ENCODE measurements around the gene MAPK1.
A peak's percentile ranks its signal among the peaks of the same experiment; 100 is the strongest.
"Not testable (repeated sequence)": the region's sequence is repeated elsewhere in the genome, so short reads cannot be mapped to it uniquely, and the experiment has no call there.

The MAPK1 gene

GRCh38 chr22:21882754-21883333 lies 15.4 kb upstream of the MAPK1 start:
- DNase-seq (ENCODE audit: low read depth in 2 of 3, low spot score in 2 of 3), result not testable (repeated sequence)

DNA sequence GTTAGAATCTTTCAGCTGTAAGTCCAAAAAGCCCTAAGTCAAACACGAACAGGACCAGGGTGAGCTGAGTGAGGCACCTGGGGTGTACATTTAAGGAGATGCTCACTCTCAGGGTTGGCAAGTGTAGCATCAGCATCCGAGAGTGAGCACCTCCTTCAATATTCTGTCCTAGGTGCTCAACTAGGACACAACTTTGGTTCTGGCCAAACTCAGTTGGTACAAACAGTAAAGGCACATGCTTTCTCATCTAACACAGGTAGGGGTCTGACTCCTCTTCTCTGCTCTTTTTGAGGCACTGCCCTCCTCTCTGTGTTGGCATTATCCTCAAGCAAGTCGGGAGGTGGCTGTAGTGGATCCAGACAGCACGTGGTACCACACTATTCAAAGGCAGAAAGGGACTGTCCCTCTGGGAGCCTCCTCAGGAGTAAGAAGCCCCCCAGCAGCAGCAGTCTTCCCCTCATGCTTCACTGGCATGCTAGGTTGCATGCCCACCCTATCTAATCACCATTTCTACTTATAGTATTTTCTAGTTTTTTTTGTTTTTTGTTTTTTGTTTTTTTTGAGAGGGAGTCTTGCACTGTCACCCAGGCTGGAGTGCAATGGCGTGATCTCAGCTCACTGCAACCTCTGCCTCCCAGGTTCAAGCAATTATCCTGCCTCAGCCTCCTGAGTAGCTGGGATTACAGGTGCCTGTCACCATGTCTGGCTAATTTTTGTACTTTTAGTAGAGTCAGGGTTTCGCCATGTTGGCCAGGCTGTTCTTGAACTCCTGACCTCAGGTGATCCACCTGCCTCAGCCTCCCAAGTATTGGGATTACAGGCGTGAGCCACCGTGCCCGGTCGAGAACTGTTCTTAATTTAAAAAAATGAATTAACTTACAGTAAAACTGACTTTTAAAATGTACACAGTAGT lies 14.7 kb upstream of the MAPK1 start:
- DNase-seq (ENCODE audit: low read depth in 2 of 3, low spot score in 2 of 3), result no peak

DNA sequence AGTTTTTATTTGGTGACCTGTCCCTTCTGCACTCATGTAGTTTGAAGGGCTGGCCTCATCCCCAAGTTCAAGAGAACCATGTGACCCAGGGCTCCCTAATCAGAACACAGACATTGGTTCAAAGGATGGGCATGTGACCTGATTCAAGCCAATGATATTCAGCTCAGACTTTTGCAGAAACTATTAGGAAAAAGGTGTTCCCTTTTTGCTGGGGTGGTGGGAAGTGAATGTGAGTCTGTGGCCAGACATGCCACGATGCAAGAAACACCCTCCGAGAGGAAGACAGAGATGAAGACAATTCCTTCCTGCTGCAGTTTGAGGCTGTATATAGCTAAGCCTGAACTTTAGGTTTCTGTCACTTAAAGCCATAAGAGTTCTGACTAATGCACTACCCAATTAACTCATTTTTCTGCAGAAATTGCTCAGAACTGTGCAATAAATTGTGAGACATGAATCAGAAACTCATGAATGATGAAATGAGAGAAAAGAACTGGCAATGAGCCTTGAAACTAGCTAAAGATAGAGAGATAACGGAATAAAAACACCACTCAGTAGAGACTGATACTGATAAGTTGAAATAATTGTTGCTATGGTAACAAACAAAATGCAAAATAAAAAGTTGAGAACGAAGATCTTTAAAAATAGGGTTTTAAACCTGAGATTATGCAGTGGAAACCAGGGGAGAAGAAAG lies 9.2 kb upstream of the MAPK1 start:
- peak in 2 of 3 experiments; percentile 11 to 18 for DNase-seq (ENCODE audit: low read depth in 2 of 3, low spot score in 2 of 3)

DNA sequence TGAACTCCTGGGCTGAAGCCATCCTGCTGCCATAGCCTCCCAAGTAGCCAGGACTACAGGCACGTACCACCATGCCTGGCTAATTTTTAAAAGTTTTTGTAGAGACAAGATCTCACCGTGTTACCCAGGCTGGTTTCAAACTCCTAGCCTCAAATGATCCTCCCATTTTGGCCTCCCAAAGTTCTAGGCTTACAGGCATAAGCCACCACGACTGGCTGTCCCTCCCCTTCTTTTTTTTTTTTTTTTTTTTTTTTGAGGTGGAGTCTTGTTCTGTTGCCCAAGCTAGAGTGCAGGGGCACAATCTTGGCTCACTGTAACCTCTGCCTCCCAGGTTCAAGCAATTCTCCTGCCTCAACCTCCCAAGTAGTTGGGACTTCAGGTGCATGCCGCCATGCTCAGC lies 7.5 kb upstream of the MAPK1 start:
- DNase-seq (ENCODE audit: low read depth in 2 of 3, low spot score in 2 of 3), result not testable (repeated sequence)

DNA sequence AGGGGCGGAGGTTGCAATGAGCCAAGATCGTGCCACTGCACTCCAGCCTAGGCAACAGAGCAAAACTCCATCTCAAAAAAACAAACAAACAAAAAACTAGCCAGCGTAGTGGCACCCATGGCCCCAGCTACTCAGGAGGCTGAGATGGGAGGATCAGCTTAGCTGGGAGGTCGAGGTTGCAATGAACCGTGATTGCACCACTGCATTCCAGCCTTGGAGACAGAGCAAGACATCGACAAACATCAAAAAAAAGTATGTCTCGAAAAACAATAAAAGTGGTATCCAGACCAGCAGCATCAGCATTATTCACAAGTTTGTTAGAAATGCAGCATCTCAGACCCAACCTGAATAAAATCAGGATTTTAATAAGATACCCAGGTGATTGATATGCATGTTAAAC lies 6.2 kb upstream of the MAPK1 start:
- DNase-seq (ENCODE audit: low read depth in 2 of 3, low spot score in 2 of 3), result no peak

GRCh38 chr22:21872741-21873140 lies 5.3 kb upstream of the MAPK1 start:
- DNase-seq (ENCODE audit: low read depth in 2 of 3, low spot score in 2 of 3), result not testable (repeated sequence)

GRCh38 chr22:21868651-21869050 lies 1.2 kb upstream of the MAPK1 start:
- no peak for DNase-seq (ENCODE audit: low read depth in 2 of 3, low spot score in 2 of 3)

GRCh38 chr22:21866833-21867527 lies 465 bp downstream of the MAPK1 start:
- DNase-seq (ENCODE audit: low read depth in 2 of 3, low spot score in 2 of 3), result peak in 1 of 3 experiments; percentile 7

DNA sequence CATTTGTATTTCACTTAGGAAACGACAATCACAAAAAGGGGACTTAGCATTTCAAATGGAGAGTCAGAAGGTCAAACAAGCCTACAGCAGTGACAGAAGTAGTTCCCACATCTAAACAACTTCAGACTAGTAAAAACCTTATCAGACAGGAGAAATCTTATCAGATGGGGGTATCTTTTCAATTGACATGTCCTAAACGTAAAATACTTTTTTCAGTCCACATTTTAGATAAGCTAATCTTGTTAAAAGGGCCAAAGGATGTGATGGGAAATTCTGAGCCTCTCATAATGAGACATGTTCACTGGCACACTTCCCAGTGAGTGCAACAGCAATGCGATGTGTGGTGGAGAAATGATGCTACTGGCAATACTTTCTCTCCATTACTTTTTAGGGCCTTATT lies 2.4 kb downstream of the MAPK1 start:
- DNase-seq (ENCODE audit: low read depth in 2 of 3, low spot score in 2 of 3), result no peak

DNA sequence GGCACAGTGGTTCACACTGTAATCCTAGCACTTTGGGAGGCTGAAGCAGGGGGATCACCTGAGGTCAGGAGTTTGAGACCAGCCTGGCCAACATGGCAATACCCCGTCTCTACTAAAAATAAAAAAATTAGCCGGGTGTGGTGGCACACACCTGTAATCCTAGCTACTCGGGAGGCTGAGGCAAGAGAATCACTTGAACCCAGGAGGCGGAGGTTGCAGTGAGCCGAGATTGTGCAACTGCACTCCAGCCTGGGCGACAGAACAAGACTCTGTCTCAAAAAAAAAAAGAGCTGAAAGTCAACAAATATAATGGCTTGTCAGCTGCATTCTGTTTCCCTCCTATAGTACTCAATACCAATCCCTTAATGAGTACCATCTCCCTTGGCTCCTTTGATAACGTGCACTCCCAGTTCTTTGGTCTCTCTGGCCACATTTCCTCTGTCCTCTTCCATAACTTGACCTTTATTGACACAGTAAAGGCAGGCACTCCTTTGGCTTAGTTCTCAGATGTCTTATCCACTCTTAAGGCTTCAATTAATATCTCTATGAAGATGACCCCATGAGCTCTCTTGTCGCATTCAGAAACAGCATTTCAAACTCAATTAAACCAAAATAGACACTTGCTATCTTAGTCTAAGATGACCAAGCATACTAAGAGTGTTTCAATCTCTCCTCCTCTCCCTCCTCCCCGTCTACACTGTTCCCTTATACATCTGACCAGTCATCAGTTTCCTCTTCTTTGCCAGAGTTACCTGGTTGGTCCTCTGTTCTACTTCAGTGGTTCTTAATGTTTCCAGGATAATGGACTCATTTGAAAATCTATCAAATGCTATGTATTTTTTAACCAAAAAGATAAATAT lies 4.8 kb downstream of the MAPK1 start:
- DNase-seq (ENCODE audit: low read depth in 2 of 3, low spot score in 2 of 3), result no peak

GRCh38 chr22:21861851-21862250 lies 5.6 kb downstream of the MAPK1 start:
- DNase-seq (ENCODE audit: low read depth in 2 of 3, low spot score in 2 of 3), result no peak

DNA sequence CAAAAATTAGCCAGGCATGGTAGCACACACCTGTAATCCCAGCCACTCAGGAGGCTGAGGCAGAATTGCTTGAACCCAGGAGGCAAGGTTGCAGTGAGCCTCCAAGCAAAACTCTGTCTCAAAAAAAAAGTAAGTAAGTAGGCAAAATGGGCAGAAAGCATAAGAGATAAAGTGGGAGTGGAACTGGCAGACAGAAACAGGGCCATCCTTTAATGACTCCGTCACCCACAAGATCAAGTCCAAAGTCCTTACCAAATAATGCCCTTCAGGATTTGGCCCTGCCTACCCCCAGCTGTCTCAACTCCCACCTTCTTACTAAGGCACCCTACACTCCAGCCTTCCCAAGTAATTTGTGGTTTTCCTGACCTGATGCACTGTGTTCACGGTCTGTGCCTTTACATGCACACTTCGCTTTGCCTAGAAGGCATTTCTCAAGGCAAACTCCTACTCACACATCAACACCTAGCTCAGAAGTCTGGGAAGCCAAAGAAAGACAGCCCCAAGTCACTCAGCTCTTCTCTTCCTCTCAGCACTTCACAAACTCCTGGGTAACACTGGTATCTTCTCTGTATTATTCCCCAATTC lies 6.1 kb downstream of the MAPK1 start:
- no peak for DNase-seq (ENCODE audit: low read depth in 2 of 3, low spot score in 2 of 3)

DNA sequence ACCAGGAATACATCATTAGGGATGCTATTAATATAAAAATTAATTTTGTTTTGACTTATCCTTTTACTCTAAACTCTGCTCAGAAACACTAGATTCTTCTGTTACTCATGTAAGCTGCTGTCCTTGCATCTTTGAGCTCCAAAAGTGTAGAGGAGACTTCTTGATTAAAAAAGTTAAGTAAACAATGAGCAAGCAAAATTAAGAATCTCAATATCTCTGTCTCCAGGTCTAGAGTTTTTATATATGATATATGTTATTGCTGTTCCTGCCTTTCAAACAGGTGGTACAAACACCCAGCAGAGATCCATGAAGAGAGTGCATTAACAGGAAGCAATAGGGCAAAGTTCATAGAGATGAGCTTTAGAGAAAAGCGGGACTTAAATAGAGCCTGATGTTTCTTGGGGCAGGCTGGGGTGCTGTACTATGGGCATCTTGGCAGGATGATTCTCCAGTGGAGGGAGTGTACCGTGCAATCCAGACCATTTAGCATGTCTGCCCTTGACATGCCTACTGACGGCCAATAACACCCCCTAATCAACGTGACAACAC lies 6.9 kb downstream of the MAPK1 start:
- no peak for DNase-seq (ENCODE audit: low read depth in 2 of 3, low spot score in 2 of 3)

DNA sequence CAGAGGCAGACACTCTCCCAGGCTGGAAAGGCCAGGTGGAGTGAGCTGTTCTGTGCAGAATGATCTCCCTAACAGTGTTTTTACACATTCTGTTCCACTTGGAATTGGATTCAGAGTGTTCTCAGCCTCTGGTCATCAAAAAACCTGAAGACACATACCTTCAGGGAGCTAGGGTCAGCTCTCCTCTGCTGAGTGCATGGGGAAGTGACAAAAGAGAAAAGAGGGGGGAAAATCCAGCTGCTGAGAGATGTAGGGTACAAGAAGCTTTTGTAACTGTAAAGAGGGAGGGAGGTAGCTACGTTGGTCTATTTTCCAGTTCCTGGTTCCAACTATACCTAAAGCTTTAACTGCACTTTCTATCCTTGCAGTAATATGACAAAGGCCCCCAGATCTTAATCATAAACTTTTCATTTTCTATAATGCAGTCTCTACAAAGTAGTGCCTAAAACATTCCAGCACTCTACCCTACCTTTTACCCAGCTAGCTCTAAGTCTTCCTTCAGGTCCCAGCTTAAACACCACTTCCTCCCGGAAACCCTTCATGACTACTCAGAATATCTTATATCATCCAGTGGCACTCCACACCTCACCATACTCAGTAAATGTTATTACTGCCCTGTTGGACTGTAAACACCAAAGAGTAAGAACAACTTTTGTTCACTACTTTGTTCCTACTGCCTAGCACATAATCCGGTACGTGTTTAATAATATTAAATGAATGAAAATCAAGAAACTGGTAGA lies 9.2 kb downstream of the MAPK1 start:
- no peak for DNase-seq (ENCODE audit: low read depth in 2 of 3, low spot score in 2 of 3)

GRCh38 chr22:21857481-21857914 lies 9.9 kb downstream of the MAPK1 start:
- no peak for DNase-seq (ENCODE audit: low read depth in 2 of 3, low spot score in 2 of 3)

GRCh38 chr22:21856868-21857267 lies 10.6 kb downstream of the MAPK1 start:
- no peak for DNase-seq (ENCODE audit: low read depth in 2 of 3, low spot score in 2 of 3)

GRCh38 chr22:21856197-21856596 lies 11.2 kb downstream of the MAPK1 start:
- no peak for DNase-seq (ENCODE audit: low read depth in 2 of 3, low spot score in 2 of 3)

DNA sequence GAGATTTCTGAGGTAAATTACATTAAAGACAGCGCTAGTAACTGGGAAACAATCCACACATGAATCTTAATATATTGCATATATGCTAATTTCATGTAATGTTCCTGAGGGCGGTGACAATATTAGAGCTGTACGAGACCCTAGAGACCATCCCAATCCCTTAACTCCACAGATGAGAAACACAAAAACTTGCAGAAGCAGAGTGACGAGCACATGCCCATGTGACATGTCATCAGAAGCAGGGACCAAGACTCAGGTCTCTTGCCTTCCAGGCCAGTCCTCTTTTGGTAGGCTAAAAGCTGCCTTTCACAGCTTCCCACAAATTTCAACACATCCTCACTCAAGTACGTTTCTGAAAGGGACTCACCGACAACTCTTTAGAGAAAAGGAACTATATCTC lies 11.8 kb downstream of the MAPK1 start:
- DNase-seq (ENCODE audit: low read depth in 2 of 3, low spot score in 2 of 3), result no peak

- DNase-seq (ENCODE audit: low read depth in 2 of 3, low spot score in 2 of 3), result no peak
Observed at GRCh38 chr22:21850660-21851059, 16.8 kb downstream of the MAPK1 start.

Measured in activated CD8-positive, alpha-beta memory T cell treated with anti-CD3 and anti-CD28 coated beads for 48 hours (primary cell).